Body of pancreas (tissue), 4 donors: ENCODE measurements around the gene TAS2R50. TPM values are rescaled to one million over a fixed set of nuclear protein-coding genes. Genes with fewer than 3 reads are reported as not detected.

Experiments used
- ATAC-seq: fragments of 150-250 bp; one replicate; pipeline ENCODE4 v1.9.1; 2016
- DNase-seq, 4 donors: peaks; one replicate each; pipeline ENCODE4 v3.0.0-alpha.2; 2019
- H3K27ac ChIP-seq, 4 donors: fragments of 200-600 bp; sonication (generic); 1 replicate in 3 of 4; 2 replicates in 1 of 4; pipeline versions ENCODE4 v1.5.1 to v1.6.1; 2016 to 2019; ENCODE audit warnings: mild to moderate bottlenecking in 1 of 4, mixed read lengths in 1 of 4, moderate library complexity in 1 of 4
- H3K27me3 ChIP-seq, 2 donors: fragments of 200-600 bp; sonication (generic); one replicate each; pipeline ENCODE4 v1.6.0; 2016; ENCODE audit warnings: mild to moderate bottlenecking in 1 of 2
- H3K36me3 ChIP-seq, 2 donors: fragments of 200-600 bp; sonication (generic); replicated peaks in 1 of 2; 2 replicates each; pipeline ENCODE4 v1.5.1; 2016; ENCODE audit warnings: low read depth in 2 of 2; ENCODE audit not compliant: insufficient read depth in 1 of 2
- H3K4me1 ChIP-seq: fragments of 200-600 bp; sonication (generic); one replicate; pipeline ENCODE4 v1.6.0; 2016
- H3K4me3 ChIP-seq, 2 donors: fragments of 200-600 bp; sonication (generic); 1 replicate in 1 of 2; 2 replicates in 1 of 2; pipeline ENCODE4 v1.5.1; 2016 to 2019
- H3K9me3 ChIP-seq, 3 donors: fragments of 200-600 bp; sonication (generic); 1 replicate in 2 of 3; 2 replicates in 1 of 3; pipeline ENCODE4 v1.5.1; 2016
- CTCF ChIP-seq, 7 experiments: fragments of 450-650 bp in 4 of 7; fragments of 200-600 bp in 3 of 7; sonication (generic) in 3 of 7; IDR thresholded peaks; one replicate each; pipeline ENCODE4 v1.5.1; 2016 to 2019; ENCODE audit warnings: antibody characterized with exemption in 7 of 7
- POLR2A ChIP-seq, 3 donors: fragments of 450-650 bp; IDR thresholded peaks; one replicate each; pipeline ENCODE4 v1.6.1; 2016; ENCODE audit warnings: antibody characterized with exemption in 3 of 3, mild to moderate bottlenecking in 2 of 3
- WGBS, 2 donors: methylation state at CpG; one replicate each; pipeline ENCODE4 v1.1.5; 2017; 5-methylcytosine and 5-hydroxymethylcytosine counted together
- intact Hi-C: fragments of 100-400 bp; cut with DNase I; formaldehyde crosslinking; loops from one replicate; pipeline ENCODE4 v1.15.1; 2023
- total RNA-seq, 2 donors: library from RNA; depleted of rRNA; stranded (reverse); fragments of >200 nt; gene quantifications; one replicate each; pipeline ENCODE4 v1.1.0, GENCODE V29; 2016

TAS2R50 gene
- total RNA-seq, 2 donors from 2014 or later = 3.1 to 3.3 TPM

GRCh38 chr12:11022520-11022919 is 35.8 kb upstream of the TAS2R50 start, which contains the start of gene TAS2R19:
TAS2R19 (minus strand) TSS chr12:11022620; CDS start chr12:11022571, 49 bp downstream.
- WGBS, 2 donors = 89 to 92% methylated on average over 1 of the region's 1 CpG
- Histone ChIP-seq H3K4me3 (no peak within 1 kb of the TSS), H3K4me1 (no peaks in the 10 kb centered on the region), H3K27me3 (no peaks in the 10 kb centered on the region), H3K27ac (no peak within 1 kb of the TSS), H3K36me3 (no peaks in the 10 kb centered on the region), H3K9me3 (no peaks in the 10 kb centered on the region)
- ATAC-seq = no peak
- intact Hi-C loops = no loop called here
- TF ChIP-seq CTCF (IDR thresholded peaks at IDR 0.05) (no peak), POLR2A (IDR thresholded peaks at IDR 0.05) (no peak)
- DNase-seq = no peak

- WGBS, 2 donors = 95 to 100% methylated on average over 1 of the region's 1 CpG
- H3K27me3 ChIP-seq = no peaks in the 10 kb centered on the region
- DNase-seq (no peak), ATAC-seq (no peak)
- no peaks in the 10 kb centered on the region for H3K36me3 ChIP-seq
- no peak overlapping the region for H3K27ac ChIP-seq
- intact Hi-C loops = no loop called here
- no peaks in the 10 kb centered on the region for H3K4me1 ChIP-seq
- no peak overlapping the region for H3K4me3 ChIP-seq
- no peaks in the 10 kb centered on the region for H3K9me3 ChIP-seq
- no peak for TF ChIP-seq POLR2A (IDR thresholded peaks at IDR 0.05)
- no peak for TF ChIP-seq CTCF (IDR thresholded peaks at IDR 0.05)
Observed at GRCh38 chr12:11016937-11017336, 30.2 kb upstream of the TAS2R50 start.

- TF ChIP-seq CTCF (IDR thresholded peaks at IDR 0.05) (no peak), POLR2A (IDR thresholded peaks at IDR 0.05) (no peak)
- WGBS, 2 donors = 81 to 82% methylated on average over 4 of the region's 4 CpGs
- no peak for ATAC-seq
- Histone ChIP-seq H3K27me3 (no peaks in the 10 kb centered on the region), H3K36me3 (no peaks in the 10 kb centered on the region), H3K4me3 (no peak overlapping the region), H3K9me3 (no peaks in the 10 kb centered on the region), H3K27ac (no peak overlapping the region), H3K4me1 (no peaks in the 10 kb centered on the region)
- DNase-seq = no peak
- intact Hi-C loops = no loop called here
Observed at GRCh38 chr12:11015775-11016430, 29.2 kb upstream of the TAS2R50 start.

GRCh38 chr12:11014234-11014633 is 27.5 kb upstream of the TAS2R50 start:
- no peaks in the 10 kb centered on the region for H3K36me3 ChIP-seq
- TF ChIP-seq CTCF (IDR thresholded peaks at IDR 0.05) (no peak), POLR2A (IDR thresholded peaks at IDR 0.05) (no peak)
- H3K4me3 ChIP-seq = no peak overlapping the region
- intact Hi-C loops = no loop called here
- DNase-seq = no peak
- no peaks in the 10 kb centered on the region for H3K27me3 ChIP-seq
- ATAC-seq = no peak
- no peaks in the 10 kb centered on the region for H3K9me3 ChIP-seq
- no peaks in the 10 kb centered on the region for H3K4me1 ChIP-seq
- no peak overlapping the region for H3K27ac ChIP-seq

GRCh38 chr12:11007608-11008007 is 20.9 kb upstream of the TAS2R50 start:
- ATAC-seq = no peak

More at GRCh38 chr12:11007608-11008007, 20.9 kb upstream of the TAS2R50 start:
- intact Hi-C loops = no loop called here
- Histone ChIP-seq H3K4me3 (no peak overlapping the region), H3K36me3 (no peaks in the 10 kb centered on the region), H3K9me3 (no peaks in the 10 kb centered on the region), H3K4me1 (no peaks in the 10 kb centered on the region), H3K27ac (no peak overlapping the region), H3K27me3 (no peaks in the 10 kb centered on the region)
- no peak for DNase-seq
- 90 to 100% methylated on average over 1 of the region's 1 CpG for WGBS, 2 donors
- no peak for TF ChIP-seq POLR2A (IDR thresholded peaks at IDR 0.05)
